ENCODE data around the gene SAMD4B.

Gene SAMD4B

GRCh38 chr19:39397360-39398296 lies 55.4 kb downstream of the SAMD4B start:
- peak; percentile 97 for DNase-seq (ENCODE audit: low spot score)

DNA sequence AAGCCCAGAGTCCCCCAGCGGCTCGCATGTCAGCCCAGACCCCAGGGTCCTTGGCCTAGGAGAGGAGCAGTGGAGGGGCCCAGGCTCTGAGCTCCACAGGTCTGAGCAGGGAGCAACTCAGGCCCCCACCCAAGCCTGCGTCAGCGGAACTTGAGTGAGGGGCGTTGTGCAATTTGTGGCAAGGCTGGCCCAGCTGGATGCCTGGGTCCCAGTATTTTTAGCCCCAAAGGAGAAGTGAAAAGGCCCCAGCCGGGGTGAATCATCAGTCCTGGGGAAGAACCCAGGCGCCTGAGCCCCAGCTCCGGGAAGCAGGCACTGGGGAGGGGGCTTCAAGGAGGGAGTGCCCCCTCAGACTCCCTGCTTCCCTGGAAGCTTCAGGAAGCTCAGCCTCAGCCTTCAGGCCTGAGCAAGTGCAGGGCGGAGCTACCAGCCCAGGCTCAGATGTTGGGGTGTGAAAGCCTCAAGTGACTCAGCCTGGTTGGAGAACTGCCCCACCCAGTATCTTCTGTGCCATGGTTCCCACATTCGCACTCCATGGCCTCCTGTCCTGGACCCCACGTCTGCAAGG lies 56.2 kb downstream of the SAMD4B start:
- no peak for DNase-seq (ENCODE audit: low spot score)

DNA sequence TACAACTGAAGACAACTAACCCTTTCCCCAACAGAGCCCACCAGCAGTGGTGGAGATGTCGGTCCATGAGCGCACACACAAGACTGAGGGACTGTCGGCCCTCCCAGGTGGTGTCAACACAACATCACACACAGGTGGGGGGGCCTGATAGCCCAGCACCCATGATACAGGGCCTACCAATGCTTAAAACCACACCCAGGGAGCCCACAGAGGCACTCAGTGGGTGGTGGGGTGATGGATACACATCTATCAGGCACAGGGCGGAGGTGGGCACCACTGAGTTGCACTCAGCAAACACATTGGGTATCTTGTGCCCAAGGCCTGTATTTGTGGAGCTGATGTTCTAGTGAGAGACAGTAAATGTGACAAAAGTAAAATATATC lies 57.4 kb downstream of the SAMD4B start:
- DNase-seq (ENCODE audit: low spot score) = no peak

DNA sequence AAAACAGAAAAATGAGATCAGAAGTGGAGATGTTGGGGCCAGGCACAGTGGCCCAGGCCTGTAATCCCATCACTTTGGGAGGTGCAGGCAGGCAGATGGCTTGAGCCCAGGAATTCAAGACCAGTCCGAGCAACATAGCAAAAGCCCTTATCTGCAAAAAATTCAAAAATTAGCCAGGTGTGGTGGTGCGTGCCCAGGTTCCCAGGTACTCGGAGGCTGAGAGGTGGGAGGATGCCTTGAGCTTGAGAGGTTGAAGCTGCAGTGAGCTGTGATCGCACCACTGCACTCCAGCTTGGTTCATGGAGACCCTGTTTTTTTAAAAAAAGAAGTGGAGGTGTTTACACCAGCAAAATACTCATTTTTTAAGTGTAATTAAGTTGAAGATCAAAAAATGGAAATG lies 57.8 kb downstream of the SAMD4B start:
- no peak for DNase-seq (ENCODE audit: low spot score)

DNA sequence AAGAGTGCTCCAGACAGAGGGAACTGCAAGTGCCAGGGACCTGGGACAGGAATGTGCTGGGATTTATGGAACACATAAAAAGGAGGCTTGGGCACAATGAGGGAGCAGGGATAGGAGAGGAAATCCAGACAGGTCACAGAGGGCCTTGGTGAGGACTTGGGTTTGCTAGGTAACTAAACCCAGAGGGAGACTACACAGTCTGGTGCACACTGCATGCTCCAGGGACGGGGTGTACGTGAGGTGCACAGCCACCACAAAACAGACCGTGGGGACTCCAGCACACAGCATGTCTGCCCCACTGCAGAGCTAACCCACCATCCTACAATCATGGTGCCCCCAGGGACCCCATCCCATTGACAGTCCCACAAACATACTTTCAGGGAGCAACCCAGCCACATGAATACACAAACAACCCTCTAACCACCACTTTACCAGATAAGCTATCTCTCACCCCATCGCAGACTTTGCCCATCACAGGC lies 58.9 kb downstream of the SAMD4B start:
- no peak for DNase-seq (ENCODE audit: low spot score)

DNA sequence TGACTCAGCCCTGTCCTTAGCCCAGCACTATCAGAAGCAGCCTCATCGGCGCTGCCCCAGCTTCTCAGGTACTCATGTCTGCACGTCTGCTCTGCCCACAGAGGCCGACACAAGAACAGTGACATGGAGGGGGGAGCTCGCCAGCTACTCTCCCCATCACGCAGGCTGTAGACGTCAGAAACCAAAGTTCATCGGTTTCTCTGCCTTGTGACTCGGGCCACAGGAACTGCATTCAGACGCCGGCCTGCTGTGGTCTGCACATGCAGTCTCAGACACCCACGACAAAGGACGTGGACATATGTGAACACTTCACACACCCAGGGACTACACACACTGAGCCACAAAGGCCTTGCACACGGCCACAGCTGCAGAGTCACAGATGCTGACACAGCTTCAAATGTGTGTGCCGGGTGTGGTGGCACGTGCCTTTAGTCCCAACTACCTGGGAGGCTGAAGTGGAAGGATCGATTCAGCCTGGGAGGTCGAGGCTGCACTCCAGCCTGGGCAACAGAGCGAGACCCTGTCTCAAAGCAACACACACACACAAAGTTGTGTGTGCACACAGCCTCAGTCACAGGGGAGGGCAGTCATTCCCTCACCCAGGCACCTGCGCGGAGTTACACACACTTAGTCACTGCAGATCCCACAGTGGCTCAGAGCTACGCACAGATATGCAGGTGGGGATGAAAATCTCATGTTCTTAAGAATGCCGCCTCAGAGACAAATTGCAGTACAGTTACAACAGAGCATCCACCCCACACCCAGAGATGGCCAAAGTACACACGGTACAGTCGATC lies 59.5 kb downstream of the SAMD4B start:
- DNase-seq (ENCODE audit: low spot score) = no peak

DNA sequence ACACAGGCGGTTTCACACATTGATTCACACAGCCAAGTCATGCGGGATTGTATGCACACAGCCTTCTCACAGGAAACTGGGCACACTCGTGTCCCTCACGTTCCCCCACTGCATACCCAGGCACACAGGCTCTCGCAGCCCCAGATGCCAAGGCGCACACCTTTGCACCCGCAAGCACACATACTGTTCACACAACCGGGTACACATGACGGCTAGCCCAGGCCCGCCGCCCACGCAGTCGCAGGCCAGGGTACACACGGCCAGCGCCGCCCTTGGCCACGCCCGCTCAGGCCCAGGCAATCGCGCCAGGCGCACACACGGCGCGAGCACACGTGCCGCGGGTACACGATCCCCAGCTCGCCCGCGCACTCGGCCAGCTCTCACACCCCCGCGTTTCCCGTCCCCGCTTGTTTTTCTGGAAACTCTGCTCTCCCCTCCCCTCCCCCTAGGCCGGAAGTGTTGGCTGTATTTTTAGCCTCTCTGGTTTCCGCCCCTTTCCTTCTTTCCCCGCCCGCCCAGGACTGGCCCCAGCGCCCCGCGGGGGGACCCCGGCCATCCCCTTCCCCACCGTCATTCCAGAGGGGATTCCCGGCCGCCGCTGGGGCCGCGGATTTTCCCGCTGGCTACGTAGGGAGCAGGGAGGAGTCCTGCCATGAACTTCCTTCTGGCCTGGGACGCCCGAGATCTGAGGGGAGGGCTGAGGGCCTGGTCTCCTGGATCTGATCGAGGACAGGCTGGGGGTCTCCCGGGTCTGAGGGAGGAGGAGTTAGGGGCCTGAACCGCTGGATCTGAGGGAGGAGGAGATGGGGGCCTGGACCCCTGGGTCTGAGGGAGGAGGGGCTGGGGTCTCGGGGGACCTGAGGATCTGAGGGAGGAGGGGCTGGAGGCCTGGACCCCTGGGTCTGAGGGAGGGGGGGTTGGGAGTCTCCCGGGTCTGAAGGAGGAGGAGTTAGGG lies 60.4 kb downstream of the SAMD4B start:
- peak; percentile 74 for DNase-seq (ENCODE audit: low spot score)

GRCh38 chr19:39403331-39404312 lies 61.4 kb downstream of the SAMD4B start:
- DNase-seq (ENCODE audit: low spot score) = no peak

- no peak for DNase-seq (ENCODE audit: low spot score)
Measured at GRCh38 chr19:39405261-39405957, 63.2 kb downstream of the SAMD4B start.

- no peak for DNase-seq (ENCODE audit: low spot score)
Measured at GRCh38 chr19:39405958-39406655, 63.9 kb downstream of the SAMD4B start.

GRCh38 chr19:39406656-39407409 lies 64.6 kb downstream of the SAMD4B start, which contains the start of gene ZFP36:
TSS of gene ZFP36 (plus strand) at chr19:39406847. CDS start at chr19:39406905, 58 bp downstream.
- peak; percentile 91 for DNase-seq (ENCODE audit: low spot score)

- DNase-seq (ENCODE audit: low spot score) = no peak
Measured at GRCh38 chr19:39407410-39407659, 65.1 kb downstream of the SAMD4B start.

- DNase-seq (ENCODE audit: low spot score) = no peak
Measured at GRCh38 chr19:39407660-39408391, 65.6 kb downstream of the SAMD4B start.

DNA sequence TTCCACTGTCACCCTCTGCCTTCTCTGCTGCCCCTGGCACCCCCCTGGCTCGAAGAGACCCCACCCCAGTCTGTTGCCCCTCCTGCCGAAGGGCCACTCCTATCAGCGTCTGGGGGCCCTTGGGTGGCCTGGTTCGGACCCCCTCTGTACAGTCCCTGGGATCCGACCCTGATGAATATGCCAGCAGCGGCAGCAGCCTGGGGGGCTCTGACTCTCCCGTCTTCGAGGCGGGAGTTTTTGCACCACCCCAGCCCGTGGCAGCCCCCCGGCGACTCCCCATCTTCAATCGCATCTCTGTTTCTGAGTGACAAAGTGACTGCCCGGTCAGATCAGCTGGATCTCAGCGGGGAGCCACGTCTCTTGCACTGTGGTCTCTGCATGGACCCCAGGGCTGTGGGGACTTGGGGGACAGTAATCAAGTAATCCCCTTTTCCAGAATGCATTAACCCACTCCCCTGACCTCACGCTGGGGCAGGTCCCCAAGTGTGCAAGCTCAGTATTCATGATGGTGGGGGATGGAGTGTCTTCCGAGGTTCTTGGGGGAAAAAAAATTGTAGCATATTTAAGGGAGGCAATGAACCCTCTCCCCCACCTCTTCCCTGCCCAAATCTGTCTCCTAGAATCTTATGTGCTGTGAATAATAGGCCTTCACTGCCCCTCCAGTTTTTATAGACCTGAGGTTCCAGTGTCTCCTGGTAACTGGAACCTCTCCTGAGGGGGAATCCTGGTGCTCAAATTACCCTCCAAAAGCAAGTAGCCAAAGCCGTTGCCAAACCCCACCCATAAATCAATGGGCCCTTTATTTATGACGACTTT lies 66.4 kb downstream of the SAMD4B start:
- DNase-seq (ENCODE audit: low spot score) = no peak

- DNase-seq (ENCODE audit: low spot score) = peak; percentile 90
Measured at GRCh38 chr19:39409208-39410016, 67.2 kb downstream of the SAMD4B start.
